ENCODE measurements around the gene NRXN3.

DNA sequence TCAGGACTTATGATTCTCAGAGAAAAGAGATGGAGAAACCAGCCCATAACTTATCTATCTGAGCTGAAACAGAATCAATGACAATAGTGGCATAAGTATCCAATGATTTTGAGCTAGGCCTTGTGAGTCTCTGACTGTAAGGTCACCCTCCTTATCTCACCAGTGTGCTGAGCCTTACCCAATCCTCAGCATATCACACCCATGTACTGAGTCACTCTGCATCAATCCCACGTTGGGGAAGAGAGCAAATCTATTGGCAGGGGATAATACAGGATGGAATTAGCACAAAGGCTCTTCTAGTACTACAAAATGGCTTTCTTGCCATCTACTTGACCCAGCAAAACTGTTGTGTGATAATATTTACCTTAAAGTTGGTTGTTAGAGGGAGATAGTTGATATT, 997.8 kb downstream of the NRXN3 start:
- TF ChIP-seq, protein P1, sequence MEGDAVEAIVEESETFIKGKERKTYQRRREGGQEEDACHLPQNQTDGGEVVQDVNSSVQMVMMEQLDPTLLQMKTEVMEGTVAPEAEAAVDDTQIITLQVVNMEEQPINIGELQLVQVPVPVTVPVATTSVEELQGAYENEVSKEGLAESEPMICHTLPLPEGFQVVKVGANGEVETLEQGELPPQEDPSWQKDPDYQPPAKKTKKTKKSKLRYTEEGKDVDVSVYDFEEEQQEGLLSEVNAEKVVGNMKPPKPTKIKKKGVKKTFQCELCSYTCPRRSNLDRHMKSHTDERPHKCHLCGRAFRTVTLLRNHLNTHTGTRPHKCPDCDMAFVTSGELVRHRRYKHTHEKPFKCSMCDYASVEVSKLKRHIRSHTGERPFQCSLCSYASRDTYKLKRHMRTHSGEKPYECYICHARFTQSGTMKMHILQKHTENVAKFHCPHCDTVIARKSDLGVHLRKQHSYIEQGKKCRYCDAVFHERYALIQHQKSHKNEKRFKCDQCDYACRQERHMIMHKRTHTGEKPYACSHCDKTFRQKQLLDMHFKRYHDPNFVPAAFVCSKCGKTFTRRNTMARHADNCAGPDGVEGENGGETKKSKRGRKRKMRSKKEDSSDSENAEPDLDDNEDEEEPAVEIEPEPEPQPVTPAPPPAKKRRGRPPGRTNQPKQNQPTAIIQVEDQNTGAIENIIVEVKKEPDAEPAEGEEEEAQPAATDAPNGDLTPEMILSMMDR (IDR thresholded peaks at IDR 0.05; ENCODE audit: poor library complexity), result no peak
- no peak for TF ChIP-seq EZH2 (IDR thresholded peaks at IDR 0.05; ENCODE audit: borderline replicate concordance)
